ENCODE results near the gene RAB3GAP1. TPM values are rescaled to one million over a fixed set of nuclear protein-coding genes. Genes with fewer than 3 reads are reported as not detected.

Gene RAB3GAP1
- total RNA-seq, 4 donors from 2014 or later: 59.3 to 66.9 (median 63.6) TPM

DNA sequence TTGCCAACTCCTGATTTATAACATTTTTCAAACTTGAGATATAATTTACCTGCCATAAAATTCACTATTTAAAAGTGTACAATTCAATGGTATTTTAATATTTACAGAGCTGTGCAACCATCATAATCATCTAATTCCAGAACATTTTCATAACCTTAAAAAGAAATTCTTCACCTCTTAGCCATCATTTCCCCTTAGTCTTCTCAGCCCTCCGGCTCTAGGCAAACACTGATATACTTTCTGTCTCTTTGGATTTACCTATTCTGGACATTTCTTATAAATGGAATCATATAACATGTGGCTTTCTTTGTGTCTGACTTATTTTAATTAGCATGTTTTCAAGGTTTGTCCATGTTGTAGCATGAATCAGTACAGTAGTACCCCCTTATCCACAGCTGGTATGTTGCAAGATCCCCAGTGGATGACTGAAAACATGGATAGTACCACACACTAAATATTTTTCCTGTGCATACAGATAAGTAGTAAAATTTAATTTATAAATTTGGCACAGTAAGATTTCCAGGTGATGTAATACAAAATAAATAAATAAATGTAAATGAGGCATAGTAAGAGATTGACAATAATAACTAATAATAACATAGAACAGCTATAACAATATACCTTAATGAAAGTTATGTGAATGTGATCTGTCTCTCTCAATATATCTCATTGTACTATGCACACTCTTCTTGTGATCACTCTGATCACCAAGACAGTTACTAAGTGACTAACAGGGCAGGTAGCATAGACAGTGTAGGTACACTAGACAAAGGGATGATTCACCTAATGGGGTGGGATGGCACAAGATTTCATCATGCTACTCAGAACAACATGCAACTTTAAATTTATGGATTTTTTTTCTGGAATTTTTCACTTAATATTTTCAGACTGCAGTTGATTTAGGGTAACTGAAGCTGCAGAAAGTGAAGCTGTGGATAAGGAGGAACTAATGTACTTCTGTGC is 73.1 kb downstream of the RAB3GAP1 start:
- WGBS: 61% methylated on average over 1 of the region's 1 CpG
- Histone ChIP-seq H3K27ac (replicated peaks in 1 of 4) (no peak overlapping the region), H3K4me3 (no peak overlapping the region), H3K27me3 (no peaks in the 10 kb centered on the region), H3K36me3 (peaks cover 17 to 66% (median 47%) of the 10 kb centered on the region in 4 donors), H3K4me1 (peaks cover 0 to 21% (median 14%) of the 10 kb centered on the region in 4 donors), H3K9me3 (no peaks in the 10 kb centered on the region)
- DNase-seq (ENCODE audit: extremely low spot score): no peak
- intact Hi-C loops (cut with DNase I): no loop called here
- TF ChIP-seq EP300 (IDR thresholded peaks at IDR 0.05) (no peak), POLR2AphosphoS5 (IDR thresholded peaks at IDR 0.05) (no peak), POLR2A (IDR thresholded peaks at IDR 0.05; ENCODE audit: low read depth) (no peak)
- TF ChIP-seq, protein P1, sequence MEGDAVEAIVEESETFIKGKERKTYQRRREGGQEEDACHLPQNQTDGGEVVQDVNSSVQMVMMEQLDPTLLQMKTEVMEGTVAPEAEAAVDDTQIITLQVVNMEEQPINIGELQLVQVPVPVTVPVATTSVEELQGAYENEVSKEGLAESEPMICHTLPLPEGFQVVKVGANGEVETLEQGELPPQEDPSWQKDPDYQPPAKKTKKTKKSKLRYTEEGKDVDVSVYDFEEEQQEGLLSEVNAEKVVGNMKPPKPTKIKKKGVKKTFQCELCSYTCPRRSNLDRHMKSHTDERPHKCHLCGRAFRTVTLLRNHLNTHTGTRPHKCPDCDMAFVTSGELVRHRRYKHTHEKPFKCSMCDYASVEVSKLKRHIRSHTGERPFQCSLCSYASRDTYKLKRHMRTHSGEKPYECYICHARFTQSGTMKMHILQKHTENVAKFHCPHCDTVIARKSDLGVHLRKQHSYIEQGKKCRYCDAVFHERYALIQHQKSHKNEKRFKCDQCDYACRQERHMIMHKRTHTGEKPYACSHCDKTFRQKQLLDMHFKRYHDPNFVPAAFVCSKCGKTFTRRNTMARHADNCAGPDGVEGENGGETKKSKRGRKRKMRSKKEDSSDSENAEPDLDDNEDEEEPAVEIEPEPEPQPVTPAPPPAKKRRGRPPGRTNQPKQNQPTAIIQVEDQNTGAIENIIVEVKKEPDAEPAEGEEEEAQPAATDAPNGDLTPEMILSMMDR (IDR thresholded peaks at IDR 0.05): no peak

DNA sequence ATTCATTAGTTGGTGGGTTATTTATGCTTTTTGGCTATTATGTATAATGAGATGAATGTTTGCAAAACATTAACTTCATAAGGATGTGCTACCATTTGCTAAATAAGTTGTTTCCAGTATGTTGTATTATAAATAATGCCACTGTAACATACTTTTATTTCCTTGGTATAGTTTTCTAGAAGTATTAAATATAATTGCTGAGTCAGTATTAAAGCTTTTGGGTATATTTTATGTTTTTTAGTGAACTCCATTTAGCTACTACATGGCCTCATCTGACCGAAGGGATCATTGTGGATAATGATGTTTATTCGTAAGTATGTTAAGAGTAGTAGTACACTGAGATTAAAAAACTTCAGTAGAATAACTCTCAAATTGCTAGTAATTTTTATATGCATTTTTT is 73.8 kb downstream of the RAB3GAP1 start:
- peaks cover 24 to 68% (median 53%) of the 10 kb centered on the region in 4 donors for H3K36me3 ChIP-seq
- H3K4me3 ChIP-seq: no peak overlapping the region
- H3K27me3 ChIP-seq: no peaks in the 10 kb centered on the region
- H3K9me3 ChIP-seq: no peaks in the 10 kb centered on the region
- 97% methylated on average over 2 of the region's 2 CpGs for WGBS
- TF ChIP-seq POLR2AphosphoS5 (IDR thresholded peaks at IDR 0.05) (no peak), EP300 (IDR thresholded peaks at IDR 0.05) (no peak), POLR2A (IDR thresholded peaks at IDR 0.05; ENCODE audit: low read depth) (no peak)
- TF ChIP-seq, protein P1 (IDR thresholded peaks at IDR 0.05): no peak
- peaks cover 0 to 21% (median 14%) of the 10 kb centered on the region in 4 donors for H3K4me1 ChIP-seq
- no peak overlapping the region for H3K27ac ChIP-seq (replicated peaks in 1 of 4)
- intact Hi-C loops (cut with DNase I): no loop called here
- no peak for DNase-seq (ENCODE audit: extremely low spot score)

DNA sequence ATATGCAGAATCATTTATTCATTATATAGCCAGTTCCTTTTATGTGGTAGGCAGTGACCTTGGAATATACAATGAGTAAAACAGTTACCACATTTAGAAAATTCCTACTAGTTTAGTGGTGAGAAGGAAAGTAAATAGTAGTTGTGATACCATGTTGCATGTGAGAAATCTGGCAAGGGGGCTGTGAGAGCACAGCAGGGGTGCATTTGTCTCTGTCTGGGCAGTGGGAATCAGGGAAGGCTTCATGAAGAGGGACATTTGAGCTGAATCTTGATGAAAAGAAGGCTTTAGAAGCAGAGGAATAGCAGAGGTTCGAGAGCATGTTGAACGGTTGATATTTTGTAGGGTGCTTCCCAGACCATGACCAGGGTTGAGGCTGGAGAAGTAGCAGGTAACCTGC is 78.7 kb downstream of the RAB3GAP1 start:
- Histone ChIP-seq H3K4me3 (no peak overlapping the region), H3K4me1 (no peaks in the 10 kb centered on the region), H3K27me3 (no peaks in the 10 kb centered on the region), H3K36me3 (peaks cover 49 to 90% (median 69%) of the 10 kb centered on the region in 4 donors), H3K27ac (replicated peaks in 1 of 4) (no peak overlapping the region), H3K9me3 (no peaks in the 10 kb centered on the region)
- DNase-seq (ENCODE audit: extremely low spot score): no peak
- no peak for TF ChIP-seq EP300 (IDR thresholded peaks at IDR 0.05)
- intact Hi-C loops (cut with DNase I): no loop called here
- WGBS: 93% methylated on average over 2 of the region's 2 CpGs

DNA sequence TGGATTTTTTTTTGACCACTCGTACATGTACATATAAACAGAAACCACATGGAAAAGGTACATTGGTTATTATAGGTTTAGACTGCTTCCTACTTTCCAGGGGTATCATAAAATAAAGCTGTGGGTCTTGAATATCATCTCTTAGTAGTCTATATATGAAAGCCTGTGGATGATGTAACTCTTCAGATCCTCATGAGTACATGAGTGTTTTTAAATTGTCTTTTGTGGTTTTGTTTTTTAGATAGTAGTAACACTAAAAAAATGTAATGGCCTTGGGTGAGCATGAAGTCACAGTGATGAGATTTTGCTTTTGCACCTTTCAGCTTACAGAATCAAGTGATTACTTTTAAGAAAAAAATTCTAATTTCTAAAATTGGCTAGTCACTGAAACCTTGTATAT is 80.2 kb downstream of the RAB3GAP1 start:
- Histone ChIP-seq H3K9me3 (no peaks in the 10 kb centered on the region), H3K4me1 (no peaks in the 10 kb centered on the region), H3K27ac (replicated peaks in 1 of 4) (no peak overlapping the region), H3K27me3 (no peaks in the 10 kb centered on the region), H3K4me3 (no peak overlapping the region), H3K36me3 (peaks cover 51 to 91% (median 68%) of the 10 kb centered on the region in 4 donors)
- 65% methylated on average over 1 of the region's 1 CpG for WGBS
- intact Hi-C loops (cut with DNase I): no loop called here
- no peak for DNase-seq (ENCODE audit: extremely low spot score)
- TF ChIP-seq, protein P1 (IDR thresholded peaks at IDR 0.05): no peak
- TF ChIP-seq POLR2A (IDR thresholded peaks at IDR 0.05; ENCODE audit: low read depth) (no peak), EP300 (IDR thresholded peaks at IDR 0.05) (no peak), POLR2AphosphoS5 (IDR thresholded peaks at IDR 0.05) (no peak)

DNA sequence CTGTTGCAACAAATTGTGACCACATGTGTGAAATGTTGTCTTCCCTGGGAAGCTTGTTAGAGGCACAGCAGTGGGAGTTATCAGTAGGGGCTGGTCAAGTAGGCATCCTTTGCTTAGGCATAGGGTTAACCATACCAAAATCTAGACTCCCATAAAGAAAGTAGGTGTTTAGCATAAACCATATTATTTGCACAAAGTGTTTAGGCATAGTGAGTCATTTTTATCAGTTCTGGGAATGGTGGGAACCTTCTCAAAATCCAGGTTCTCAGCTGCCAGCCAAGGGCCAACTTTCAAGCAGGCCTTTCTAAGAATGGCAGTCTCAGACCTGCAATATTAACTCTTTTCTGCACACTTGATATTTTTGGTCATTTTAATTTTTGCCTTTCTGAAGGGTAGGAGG is 88.5 kb downstream of the RAB3GAP1 start:
- no peaks in the 10 kb centered on the region for H3K27me3 ChIP-seq
- intact Hi-C loops (cut with DNase I): no loop called here
- DNase-seq (ENCODE audit: extremely low spot score): no peak
- H3K36me3 ChIP-seq: peaks cover 34 to 79% (median 43%) of the 10 kb centered on the region in 4 donors
- H3K27ac ChIP-seq (replicated peaks in 1 of 4): no peak overlapping the region
- no peak overlapping the region for H3K4me3 ChIP-seq
- TF ChIP-seq POLR2A (IDR thresholded peaks at IDR 0.05; ENCODE audit: low read depth): no peak
- TF ChIP-seq EP300 (IDR thresholded peaks at IDR 0.05): no peak
- no peak for TF ChIP-seq POLR2AphosphoS5 (IDR thresholded peaks at IDR 0.05)
- TF ChIP-seq, protein P1 (IDR thresholded peaks at IDR 0.05): no peak
- H3K9me3 ChIP-seq: peaks cover 0 to 12% (median 8%) of the 10 kb centered on the region in 4 donors
- H3K4me1 ChIP-seq: no peaks in the 10 kb centered on the region

Data from esophagus muscularis mucosa (tissue), 4 donors.